NCI-H2081 (cell line): ENCODE measurements around the gene DAP3.
A peak's percentile ranks its signal among the peaks of the same experiment; 100 is the strongest.
"Not testable (repeated sequence)": the region's sequence is repeated elsewhere in the genome, so short reads cannot be mapped to it uniquely, and the experiment has no call there.

Source experiments
- DNase-seq, 2 experiments: peaks; one replicate each; lab custom pipeline; 2025; lab: John Stamatoyannopoulos, UW

Gene DAP3

DNA sequence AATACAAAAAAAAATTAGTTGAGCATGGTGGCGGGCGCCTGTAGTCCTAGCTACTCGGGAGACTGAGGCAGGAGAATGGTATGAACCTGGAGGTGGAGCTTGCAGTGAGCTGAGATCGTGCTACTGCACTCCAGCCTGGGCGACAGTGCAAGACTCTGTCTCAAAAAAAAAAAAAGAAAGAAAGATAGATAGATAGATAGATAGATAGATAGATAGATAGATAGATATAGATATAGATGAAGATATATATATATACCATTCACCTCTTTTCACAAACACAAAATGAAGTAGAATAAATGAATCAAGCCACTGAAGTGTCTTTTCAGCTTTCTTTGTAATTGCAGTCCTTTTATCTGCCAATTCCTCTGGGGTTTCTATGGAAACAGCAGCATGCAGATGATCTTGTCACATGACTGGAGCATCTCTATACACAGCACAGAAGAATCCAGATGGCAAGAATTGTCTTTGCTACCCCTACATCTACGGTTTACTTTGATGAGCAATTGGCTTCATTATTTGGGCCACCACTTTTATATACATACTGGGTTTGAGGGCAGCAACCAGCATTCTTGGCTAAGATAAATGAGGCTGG, 29.7 kb downstream of the DAP3 start:
- not testable (repeated sequence) for DNase-seq

DNA sequence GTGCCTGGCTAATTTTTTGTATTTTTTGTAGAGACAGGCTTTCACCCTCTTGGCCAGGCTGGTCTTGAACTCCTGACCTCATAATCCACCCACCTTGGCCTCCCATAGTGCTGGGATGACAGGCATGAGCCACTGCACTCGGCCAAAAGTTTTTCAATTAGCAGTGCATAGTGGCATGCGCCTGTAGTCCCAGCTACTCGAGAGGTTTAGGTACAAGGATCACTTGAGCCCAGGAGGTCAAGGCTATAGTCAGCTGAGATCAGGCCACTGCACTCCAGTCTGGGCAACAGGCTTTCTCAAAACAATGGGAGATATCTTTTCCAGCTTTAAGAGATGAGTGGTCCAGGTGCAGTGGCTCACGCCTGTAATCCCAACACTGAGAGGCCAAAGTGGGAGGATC, 30.8 kb downstream of the DAP3 start:
- no peak for DNase-seq

DNA sequence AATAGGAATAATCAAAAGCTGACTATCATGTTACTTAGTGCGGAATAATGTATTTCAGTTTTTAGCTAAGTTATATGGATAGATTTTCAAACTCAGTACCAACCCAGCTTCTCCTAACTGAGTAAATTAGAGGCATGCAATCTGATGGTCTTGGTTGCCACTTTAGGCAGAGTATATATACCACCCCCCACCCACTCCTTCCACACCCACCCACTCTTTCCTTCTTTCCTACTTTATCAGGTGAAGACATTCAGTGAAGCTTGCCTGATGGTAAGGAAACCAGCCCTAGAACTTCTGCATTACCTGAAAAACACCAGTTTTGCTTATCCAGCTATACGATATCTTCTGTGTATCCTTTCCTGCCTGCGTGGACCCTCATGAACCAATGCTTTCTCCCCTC, 36.3 kb downstream of the DAP3 start:
- DNase-seq = no peak

DNA sequence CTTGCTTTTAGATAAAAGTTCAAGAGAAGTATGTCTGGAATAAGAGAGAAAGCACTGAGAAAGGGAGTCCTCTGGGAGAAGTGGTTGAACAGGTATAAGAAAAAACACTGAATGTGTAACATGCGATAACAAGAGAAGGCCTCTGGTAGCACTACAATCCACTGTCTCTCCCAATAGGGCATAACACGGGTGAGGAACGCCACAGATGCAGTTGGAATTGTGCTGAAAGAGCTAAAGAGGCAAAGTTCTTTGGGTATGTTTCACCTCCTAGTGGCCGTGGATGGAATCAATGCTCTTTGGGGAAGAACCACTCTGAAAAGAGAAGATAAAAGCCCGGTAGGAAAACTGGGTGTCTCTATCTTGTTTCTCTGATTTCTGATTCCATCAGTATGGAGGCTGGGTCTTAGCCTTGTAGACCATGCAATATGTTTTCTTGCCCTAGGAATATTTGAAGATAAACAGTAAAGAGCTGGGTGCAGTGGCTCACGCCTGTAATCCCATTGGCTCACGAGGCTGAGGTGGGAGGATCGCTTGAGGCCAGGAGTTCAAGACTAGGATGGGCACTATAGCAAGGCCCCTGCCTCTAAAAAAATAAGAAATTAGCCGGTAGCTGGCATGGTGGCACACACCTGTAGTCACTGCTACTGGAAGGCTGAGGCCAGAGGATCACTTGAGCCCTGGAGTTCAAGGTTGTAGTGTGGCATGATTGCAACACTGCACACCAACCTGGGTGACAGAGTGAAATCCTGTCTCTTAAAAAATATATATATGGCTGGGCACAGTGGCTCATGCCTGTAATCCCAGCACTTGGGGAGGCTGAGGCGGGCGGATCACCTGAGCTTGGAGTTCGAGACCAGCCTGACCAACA, 40.4 kb downstream of the DAP3 start:
- peak; percentile 46 to 63 for DNase-seq

DNA sequence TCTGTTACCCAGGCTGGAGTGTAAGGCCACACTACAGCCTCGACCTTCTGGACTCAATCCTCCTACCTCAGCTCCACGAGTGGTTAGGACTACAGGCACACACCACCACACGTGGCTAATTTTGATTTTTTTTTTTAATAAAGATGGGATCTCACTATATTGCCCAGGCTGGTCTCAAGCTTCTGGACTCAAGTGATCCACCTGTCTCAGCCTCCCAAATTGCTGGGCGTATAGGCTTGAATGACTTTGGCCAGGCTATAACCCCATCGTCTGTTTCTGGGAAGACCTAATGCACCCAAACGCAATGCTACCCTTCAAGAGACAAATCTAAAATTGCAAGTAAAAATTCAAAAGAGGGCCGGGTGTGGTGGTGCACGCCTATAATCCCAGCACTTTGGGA, 52.1 kb downstream of the DAP3 start:
- no peak for DNase-seq

DNA sequence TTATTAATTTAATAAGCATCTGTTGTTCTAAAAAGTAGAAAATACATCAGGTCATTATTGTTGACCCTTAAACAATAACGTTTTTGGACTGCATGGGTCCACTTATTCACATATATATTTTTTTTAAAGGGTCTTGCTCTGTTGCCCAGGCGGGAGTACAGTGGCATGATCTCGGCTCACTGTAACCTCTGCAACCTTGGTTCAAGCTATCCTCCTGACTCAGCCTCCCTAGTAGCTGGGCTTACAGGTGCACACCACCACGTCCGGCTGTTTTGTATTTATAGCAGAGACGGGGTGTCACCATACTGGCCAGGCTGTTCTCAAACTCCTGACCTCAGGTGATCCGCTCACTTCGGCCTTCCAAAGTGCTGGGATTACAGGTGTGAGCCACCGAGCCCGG, 53.0 kb downstream of the DAP3 start:
- no peak for DNase-seq

DNA sequence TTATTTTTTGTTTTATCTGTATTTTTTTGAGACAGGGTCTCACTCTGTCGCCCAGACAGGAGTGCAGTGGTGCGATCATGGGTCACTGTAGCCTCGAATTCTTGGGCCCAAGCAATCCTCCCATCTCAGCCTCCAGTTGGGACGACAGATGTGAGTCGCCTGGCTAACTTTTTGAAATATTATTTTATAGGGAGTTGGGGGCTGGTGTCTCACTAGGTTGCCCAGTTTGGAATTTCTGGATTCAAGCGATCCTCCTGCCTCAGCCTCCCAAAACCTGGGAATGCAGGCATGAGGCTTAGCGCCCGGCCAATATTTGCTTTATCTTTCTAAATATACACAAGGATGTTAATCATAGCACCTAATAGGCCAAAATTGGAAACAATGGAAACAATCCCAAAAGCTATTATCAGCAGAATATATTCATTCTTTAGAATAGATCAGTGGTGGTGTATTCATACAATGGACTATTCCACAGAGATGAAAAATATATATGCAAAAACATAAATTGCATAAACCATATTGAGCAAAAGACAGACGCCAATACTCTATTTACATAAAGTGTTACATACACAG, 55.9 kb downstream of the DAP3 start:
- DNase-seq = no peak

DNA sequence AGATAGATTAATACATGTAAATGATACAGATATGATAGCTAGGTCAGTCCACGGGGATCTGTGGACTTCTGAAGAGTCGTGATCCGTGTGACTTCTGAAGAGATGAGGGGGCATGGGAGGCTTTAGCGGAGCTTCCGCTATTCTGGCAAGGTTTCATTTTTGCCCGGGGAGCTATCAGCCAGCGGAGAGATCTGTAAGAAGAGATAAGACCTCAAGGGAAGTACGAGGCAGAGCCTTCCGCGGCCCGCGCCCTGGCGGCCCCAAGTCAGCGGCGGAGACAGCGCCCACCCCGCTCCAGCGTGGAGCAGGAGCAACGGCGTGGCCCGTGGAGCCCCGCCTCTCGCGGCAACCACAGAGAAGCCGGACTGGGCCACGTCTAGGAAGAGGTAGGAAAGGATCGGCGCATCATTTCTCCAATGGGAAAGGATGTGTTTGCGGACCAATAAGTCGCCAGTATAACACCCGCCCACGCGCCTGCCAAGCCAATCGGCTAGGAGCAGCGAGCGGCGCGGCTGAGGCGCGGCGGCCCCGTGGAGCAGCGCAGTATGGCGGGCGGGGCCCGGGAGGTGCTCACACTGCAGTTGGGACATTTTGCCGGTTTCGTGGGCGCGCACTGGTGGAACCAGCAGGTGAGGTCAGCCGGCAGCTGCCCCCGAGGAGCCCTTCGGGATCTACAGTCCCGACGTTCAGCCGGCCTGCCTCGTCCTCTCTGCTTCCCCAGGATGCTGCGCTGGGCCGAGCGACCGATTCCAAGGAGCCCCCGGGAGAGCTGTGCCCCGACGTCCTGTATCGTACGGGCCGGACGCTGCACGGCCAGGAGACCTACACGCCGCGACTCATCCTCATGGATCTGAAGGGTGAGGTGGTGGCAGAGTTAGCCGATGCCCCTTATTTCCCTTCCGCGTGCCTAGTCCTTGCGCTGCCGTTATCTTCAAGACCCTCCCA, 56.7 kb downstream of the DAP3 start:
- peak; percentile 98 to 99 for DNase-seq

DNA sequence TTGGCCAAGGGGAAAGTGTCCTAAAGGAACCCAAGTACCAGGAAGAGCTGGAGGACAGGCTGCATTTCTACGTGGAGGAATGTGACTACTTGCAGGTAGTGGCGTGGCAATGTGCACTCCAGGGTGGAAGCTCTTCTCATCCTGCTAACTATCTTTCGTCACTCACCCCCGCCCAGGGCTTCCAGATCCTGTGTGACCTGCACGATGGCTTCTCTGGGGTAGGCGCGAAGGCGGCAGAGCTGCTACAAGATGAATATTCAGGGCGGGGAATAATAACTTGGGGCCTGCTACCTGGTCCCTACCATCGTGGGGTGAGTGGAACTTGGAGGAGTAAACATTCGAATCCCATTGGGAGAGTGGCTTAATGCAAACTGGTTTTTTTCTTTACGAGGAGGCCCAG, 58.7 kb downstream of the DAP3 start:
- DNase-seq = not testable (repeated sequence)

DNA sequence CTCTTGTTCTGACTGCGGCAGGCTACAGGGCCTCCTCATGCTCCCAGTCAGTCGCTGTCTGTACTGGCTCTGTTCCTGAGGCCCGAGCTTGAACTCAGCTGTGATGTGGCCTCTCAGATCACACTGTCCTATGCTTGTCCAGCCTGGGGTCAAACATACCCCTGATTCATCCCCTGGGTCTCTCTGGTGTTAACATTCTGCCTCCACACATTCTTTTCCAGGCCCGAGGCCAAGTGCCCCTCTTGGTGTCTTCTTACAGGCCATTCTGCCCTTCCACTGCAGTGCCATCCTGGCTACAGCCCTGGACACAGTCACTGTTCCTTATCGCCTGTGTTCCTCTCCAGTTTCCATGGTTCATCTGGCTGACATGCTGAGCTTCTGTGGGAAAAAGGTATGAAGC, 59.2 kb downstream of the DAP3 start:
- not testable (repeated sequence) for DNase-seq

DNA sequence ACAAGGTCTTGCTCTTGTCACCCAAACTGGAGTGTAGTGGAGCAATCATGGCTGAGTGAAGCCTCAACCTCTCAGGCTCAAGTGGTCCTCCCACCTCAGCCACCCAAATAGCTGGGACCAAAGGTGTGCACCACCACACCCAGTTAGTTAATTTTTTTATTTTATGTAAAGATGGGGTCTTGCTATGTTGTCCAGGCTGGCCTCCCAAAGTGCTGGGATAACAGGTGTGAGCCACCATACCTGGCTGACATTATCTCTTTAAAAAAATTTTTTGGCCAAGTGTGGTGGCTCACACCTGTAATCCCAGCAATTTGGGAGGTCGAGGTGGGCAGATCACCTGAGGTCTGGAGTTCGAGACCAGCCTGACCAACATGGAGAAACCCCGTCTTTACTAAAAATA, 70.1 kb downstream of the DAP3 start:
- DNase-seq = not testable (repeated sequence)

DNA sequence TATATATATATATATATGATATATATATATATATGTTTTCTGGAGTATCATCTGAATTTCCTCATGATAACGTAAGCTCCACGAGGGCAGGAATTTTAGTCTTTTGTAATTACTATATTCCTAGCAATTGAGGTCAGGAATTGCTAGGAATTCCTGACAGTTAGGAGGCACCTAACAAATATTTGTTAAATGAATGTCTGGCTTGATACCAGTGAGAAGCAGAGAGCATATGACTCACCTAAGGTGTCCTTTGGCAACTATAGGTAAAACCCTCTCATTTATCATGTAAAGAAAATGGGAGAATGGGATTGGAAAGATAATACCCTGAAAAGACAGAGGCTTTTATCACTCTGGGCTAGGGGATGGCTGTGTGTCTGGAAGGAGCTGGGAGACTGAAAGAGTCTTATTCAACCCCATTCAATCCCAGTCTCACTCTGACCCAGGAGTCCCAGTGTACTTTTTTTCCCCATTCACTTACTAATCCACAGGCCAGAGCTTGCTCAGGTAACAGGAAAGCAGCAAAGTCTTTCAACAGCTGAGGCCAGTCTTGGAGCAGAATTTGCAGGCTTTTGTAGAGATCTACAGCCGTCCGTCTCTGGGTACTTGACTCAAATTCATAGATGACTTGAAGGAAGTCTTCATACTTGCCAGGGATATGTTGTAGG, 71.2 kb downstream of the DAP3 start:
- no peak for DNase-seq

DNA sequence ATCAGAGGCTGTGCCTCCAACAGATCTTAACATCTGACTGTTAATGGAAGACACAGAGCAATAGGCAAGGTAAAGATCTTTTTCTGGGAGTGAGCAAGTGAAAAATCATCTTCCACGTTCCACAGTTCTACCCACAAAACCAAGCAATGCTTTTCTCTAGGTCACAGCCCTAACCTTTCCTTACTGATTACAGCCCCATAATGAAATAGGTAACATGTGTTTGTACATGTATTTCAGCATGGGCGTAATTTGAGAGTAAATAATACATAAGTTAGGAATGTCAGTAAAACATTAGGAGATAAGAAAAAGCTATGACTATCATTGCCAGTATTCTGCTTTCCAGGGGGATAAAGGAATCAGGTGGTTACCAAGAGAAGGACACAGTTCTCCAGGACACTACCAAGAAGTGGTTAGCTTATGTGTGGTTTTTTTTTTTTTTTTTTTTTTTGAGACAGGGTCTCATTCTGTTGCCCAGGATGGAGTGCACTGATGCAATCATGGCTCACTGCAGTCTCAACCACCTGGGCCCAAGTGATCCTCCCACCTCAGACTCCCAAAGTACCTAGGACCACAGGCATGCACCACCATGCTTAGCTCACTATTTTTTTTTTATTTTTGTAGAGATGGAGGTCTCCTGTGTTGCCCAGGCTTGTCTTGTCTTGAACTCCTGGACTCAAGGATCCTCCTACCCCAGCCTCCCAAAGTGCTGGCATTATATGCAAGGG, 72.0 kb downstream of the DAP3 start:
- DNase-seq = no peak

DNA sequence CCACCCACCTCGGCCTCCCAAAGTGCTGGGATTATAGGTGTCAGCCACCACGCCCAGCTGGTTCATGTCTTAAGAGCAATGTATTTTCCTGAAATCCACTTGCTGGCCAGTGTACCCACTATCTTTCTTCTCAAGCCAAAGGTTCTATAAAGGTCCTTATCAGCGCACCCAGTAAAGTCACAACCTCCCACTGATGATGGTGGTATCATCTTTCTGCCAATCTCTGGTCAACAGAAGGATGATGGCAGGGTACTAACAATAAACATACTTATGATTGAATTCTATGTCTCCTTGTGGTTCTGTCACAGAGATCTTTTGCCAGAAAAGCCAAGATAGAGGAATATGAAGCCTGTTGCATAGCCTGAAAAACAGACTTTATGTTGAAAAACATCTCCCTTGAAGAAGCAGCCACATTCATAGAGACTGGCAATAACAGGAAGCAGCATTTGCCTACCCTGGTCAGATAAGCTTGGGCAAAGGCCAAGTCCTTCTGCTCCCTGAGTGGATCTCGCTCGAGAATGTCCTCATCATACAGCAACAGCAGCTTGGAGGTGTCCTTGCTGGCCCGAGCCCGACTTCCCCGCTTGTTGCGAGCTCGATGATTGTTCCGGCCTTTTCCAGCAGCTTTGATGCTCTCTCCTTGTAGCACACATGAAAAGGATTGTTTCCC, 73.0 kb downstream of the DAP3 start:
- no peak for DNase-seq

DNA sequence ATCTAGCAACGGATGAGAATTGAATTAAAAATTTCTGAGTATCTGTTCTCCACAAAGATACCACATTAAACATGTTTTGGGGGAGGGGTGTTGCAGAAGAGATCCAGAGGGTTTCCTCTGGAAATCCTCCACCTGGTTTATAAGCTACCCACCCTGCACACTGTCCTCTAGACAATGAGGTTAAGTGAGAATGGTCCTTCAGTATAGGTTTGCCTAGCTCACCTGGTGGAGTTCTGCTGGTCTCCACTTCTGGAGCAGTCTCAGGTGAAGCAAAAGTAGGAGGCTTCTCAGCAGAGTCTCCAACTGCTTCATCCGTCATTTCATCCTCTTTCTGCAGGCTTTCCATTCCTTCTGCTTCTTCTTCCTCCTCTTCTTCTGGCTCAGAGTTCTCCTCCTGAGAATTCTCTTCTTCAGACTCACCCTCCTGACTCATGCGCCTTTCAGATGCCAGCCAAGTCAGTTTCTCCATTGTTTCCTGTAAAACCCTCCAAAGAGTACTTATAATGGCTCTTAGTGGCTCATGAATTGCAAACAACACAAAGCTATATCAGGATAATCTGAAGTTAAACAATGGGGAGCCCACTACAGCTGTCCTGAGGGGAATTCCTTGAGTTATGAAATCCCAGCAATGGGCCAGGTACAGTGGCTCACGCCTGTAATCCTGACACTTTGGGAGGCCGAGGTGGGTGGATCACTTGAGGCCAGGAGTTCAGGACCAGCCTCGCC, 74.4 kb downstream of the DAP3 start:
- DNase-seq = not testable (repeated sequence)

DNA sequence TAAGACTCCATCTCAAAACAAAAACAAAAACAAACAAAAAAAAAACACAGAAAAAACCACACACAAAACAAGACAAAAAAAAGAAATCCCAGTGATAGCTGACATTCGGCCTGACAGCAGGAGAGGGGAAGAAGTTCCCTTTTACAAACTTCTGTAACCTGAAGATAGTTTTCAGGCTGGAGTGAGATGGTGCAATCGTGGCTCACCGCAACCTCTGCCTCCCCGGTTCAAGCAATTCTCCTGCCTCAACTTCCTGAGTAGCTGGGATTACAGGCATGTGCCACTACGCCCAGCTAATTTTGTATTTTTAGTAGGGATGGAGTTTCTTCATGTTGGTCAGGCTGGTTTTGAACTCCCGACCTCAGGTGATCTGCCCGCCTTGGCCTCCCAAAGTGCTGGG, 75.1 kb downstream of the DAP3 start:
- not testable (repeated sequence) for DNase-seq

DNA sequence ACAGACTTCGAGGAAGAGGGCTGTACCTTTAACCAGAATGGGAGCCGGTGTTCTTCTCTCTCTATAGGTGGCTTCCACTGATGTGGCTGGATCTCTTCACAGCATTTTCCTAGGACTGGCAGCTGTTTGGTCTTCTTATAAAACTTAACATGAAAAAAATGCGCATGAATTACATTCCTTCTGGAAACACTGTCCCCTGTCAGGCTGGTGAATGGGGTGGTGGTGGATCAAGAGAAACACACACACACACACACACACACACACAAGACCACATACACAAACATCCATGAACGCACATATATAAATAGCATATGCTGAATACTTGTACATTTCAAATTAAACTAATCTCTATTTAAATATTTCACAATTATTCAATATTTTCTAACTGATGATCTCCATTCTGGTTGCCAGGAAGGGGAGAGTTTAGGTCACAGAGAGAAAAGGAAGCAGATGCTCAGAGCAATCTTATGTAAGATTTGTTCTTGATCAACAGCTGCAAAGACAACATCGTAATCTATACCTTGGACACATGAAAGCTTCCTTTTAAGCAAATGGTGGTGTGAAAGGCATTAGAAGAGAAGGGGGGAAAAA, 78.6 kb downstream of the DAP3 start:
- DNase-seq = not testable (repeated sequence)

DNA sequence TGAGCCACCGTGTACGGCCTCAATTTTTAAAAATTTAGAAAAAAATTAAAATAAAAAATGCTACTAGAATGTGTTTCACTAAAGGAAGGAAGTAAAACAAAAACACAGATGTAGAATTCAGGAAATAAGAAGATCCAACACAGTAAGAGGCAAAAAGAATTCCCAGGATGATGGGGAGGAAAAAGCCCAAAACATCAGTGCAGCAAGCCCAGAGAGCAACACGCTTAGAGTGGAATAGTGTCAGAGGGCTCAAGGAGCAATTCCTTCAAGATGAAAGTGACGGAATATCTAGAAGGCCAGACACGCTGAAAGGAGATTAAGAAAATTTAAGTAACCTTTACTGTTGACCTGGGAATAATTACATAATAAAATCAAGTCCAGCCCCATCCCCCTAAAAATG, 80.4 kb downstream of the DAP3 start:
- no peak for DNase-seq

DNA sequence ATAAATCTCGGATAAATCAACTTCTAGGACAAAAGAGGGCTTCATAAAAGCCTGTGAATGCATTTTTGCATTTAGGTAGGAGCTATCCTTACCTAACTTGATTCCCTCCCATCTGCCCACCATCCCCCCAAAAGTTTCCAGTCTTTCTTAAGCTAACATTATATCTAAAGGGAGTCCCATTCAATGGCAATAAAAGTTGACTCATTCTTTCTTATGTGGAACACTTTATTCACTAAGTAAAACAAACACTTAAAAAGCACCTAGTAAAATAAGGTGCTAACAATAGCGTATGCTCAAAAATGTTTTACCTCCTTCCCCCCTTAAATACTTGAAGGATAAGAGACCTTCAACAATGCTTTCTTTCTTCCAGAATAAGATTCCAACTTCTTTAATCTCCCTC, 84.3 kb downstream of the DAP3 start:
- DNase-seq = no peak
